ENCODE measurements around the gene RAB31. TPM values are rescaled to one million over a fixed set of nuclear protein-coding genes. Genes with fewer than 3 reads are reported as not detected.
"Not testable (repeated sequence)": the region's sequence is repeated elsewhere in the genome, so short reads cannot be mapped to it uniquely, and the experiment has no call there.

RAB31 gene
- total and polyA plus RNA-seq, 5 donors from 2014 or later, result 0.78 to 5.8 (median 1.3) TPM

DNA sequence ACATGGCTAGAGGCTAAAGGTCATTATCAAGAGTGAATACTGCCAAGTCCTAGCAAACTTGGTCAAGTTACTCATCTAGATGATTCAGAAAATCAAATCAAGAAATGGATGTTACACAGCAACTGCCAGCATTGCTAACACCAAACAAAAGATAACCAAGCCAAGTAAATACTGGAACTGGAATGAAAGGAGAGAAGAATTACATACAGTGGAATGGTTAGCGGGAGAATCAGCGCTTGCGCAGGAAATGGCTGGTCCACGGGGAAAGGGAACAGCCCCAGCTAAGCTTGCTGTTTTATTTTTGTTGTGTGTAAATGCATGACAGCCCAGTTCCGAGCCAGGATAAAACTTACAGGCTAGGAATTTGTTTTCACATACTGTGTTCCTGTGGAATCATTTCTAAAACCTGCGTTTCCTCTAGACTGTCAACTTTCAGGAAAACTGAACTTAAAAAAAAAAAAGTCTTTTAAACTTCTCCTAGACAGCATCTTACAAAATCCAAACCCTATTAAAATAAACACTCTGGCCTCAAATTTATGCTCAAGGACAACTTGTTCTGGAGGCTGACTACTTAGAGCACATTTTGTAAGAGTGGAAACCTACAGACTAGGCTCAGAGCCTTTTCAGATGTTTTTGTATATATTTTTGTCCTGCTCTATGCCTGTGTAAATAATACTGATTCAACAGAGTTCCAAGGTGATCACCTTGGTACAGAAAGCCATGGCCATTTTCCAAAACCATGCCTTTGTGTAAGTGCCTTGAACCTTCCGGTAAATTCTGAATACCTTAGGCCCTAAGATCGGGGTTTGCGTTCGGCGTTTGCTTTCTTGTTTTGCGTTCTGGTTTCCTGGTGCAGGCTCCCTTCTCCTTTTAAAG, 146.9 kb downstream of the RAB31 start:
- no peaks in the 10 kb centered on the region for H3K4me1 ChIP-seq (ENCODE audit: control insufficient read depth, insufficient read depth, low read length, poor library complexity, severe bottlenecking)

DNA sequence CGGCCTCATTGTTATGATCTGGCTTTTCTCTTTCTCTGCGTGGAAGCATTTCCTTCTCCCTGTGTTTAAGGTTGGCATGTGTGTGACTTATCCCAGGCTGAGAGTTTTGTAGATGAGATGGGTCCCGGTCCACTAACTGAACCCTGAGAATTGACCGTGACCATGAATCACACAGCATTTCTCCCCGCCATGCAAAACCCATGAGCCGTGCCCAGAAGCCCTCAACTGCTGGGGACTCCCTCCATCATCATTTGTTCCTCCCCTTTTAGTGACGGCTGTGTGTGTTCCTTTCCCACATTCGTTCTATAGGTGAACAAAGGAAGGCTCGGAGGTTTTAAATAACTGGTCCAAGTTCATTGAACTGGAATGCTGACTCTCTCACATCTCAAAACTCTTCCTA, 147.6 kb downstream of the RAB31 start:
- Histone ChIP-seq H3K4me1 (ENCODE audit: control insufficient read depth, insufficient read depth, low read length, poor library complexity, severe bottlenecking) (no peaks in the 10 kb centered on the region), H3K9me3 (ENCODE audit: control insufficient read depth in 2 of 2, low read length in 2 of 2) (no peaks in the 10 kb centered on the region), H3K4me3 (ENCODE audit: low read depth, low read length) (no peak overlapping the region), H3K27me3 (ENCODE audit: control insufficient read depth, insufficient read depth, low read length) (peaks cover 6% of the 10 kb centered on the region), H3K27ac (ENCODE audit: insufficient read depth, low read length, poor library complexity, severe bottlenecking) (no peak overlapping the region), H3K36me3 (ENCODE audit: control insufficient read depth, insufficient read depth, low read length) (no peaks in the 10 kb centered on the region)
- DNase-seq (no peak), ATAC-seq (ENCODE audit: low read depth in 2 of 2) (no peak)
- no peaks in the 10 kb centered on the region for H3K36me3 Mint-ChIP-seq
- H3K4me3 Mint-ChIP-seq, result no peak overlapping the region
- no peak overlapping the region for H3K27ac Mint-ChIP-seq
- peaks cover 0 to 5% (median 0%) of the 10 kb centered on the region in 7 donors for H3K9me3 Mint-ChIP-seq
- H3K4me1 Mint-ChIP-seq, result no peaks in the 10 kb centered on the region
- H3K27me3 Mint-ChIP-seq, result peaks cover 26% of the 10 kb centered on the region

More for the DNA sequence above, 146.9 kb downstream of the RAB31 start:
- Histone ChIP-seq H3K9me3 (ENCODE audit: control insufficient read depth in 2 of 2, low read length in 2 of 2) (no peaks in the 10 kb centered on the region), H3K36me3 (ENCODE audit: control insufficient read depth, insufficient read depth, low read length) (no peaks in the 10 kb centered on the region), H3K27me3 (ENCODE audit: control insufficient read depth, insufficient read depth, low read length) (peaks cover 6% of the 10 kb centered on the region), H3K27ac (ENCODE audit: insufficient read depth, low read length, poor library complexity, severe bottlenecking) (no peak overlapping the region), H3K4me3 (ENCODE audit: low read depth, low read length) (no peak overlapping the region)
- no peak overlapping the region for H3K27ac Mint-ChIP-seq
- no peak overlapping the region for H3K4me3 Mint-ChIP-seq
- ATAC-seq (ENCODE audit: low read depth in 2 of 2) (no peak), DNase-seq (no peak)
- H3K36me3 Mint-ChIP-seq, result no peaks in the 10 kb centered on the region
- no peaks in the 10 kb centered on the region for H3K4me1 Mint-ChIP-seq
- H3K27me3 Mint-ChIP-seq, result peaks cover 26% of the 10 kb centered on the region
- peaks cover 0 to 5% (median 0%) of the 10 kb centered on the region in 7 donors for H3K9me3 Mint-ChIP-seq

DNA sequence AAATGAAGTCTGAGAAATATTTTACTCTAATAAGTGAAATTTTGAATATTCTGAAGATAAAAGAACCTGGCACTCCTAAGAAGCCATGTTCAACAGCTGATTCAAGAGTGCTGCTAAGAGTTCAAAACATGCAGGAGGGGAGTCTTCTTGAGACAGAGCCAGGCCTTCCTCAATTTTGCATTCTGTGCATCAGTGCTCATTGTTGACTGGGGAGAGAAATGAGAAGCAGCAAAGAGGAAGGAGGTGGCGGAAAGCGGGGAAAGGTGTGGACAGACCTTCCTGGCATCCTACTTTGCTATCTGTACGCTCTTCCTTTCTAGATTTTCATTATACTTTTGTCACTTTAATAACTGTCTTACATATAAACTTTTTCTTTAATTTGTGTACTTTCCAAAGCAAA, 148.0 kb downstream of the RAB31 start:
- ATAC-seq (ENCODE audit: low read depth in 2 of 2) (no peak), DNase-seq (no peak)
- H3K9me3 Mint-ChIP-seq, result peaks cover 0 to 5% (median 0%) of the 10 kb centered on the region in 7 donors
- no peaks in the 10 kb centered on the region for H3K36me3 Mint-ChIP-seq
- no peak overlapping the region for H3K4me3 Mint-ChIP-seq
- H3K27ac Mint-ChIP-seq, result no peak overlapping the region
- no peak overlapping the region for H3K27ac ChIP-seq (ENCODE audit: insufficient read depth, low read length, poor library complexity, severe bottlenecking)
- peaks cover 6% of the 10 kb centered on the region for H3K27me3 ChIP-seq (ENCODE audit: control insufficient read depth, insufficient read depth, low read length)
- no peaks in the 10 kb centered on the region for H3K4me1 ChIP-seq (ENCODE audit: control insufficient read depth, insufficient read depth, low read length, poor library complexity, severe bottlenecking)
- no peaks in the 10 kb centered on the region for H3K9me3 ChIP-seq (ENCODE audit: control insufficient read depth in 2 of 2, low read length in 2 of 2)
- no peaks in the 10 kb centered on the region for H3K36me3 ChIP-seq (ENCODE audit: control insufficient read depth, insufficient read depth, low read length)
- no peaks in the 10 kb centered on the region for H3K4me1 Mint-ChIP-seq
- H3K4me3 ChIP-seq (ENCODE audit: low read depth, low read length), result no peak overlapping the region
- peaks cover 26% of the 10 kb centered on the region for H3K27me3 Mint-ChIP-seq

DNA sequence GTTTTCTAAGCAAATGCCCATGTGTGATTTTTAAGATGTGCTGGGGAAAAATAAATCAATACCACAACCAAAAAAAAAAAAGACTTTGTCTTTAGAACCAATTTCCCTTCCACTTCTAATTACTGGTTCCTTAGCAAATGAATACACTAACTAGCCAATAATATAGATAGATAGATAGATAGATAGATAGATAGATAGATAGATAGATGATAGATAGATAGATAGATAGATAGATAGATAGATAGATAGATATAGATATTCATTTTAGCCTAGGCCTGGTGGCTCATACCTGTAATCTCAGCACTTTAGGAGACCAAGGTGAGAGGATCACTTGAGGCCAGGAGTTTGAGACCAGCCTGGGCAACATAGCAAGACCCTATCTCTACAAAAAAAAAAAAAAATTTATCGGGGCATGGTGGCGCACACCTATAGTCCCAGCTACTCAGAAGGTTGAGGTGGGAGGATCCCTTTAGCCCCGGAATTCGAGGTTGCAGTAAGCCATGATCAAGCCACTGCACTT, 149.4 kb downstream of the RAB31 start:
- DNase-seq; H3K4me3 ChIP-seq (ENCODE audit: low read depth, low read length); H3K9me3 ChIP-seq (ENCODE audit: control insufficient read depth in 2 of 2, low read length in 2 of 2); H3K9me3 Mint-ChIP-seq; H3K27ac Mint-ChIP-seq; H3K4me1 ChIP-seq (ENCODE audit: control insufficient read depth, insufficient read depth, low read length, poor library complexity, severe bottlenecking); H3K27ac ChIP-seq (ENCODE audit: insufficient read depth, low read length, poor library complexity, severe bottlenecking); H3K27me3 ChIP-seq (ENCODE audit: control insufficient read depth, insufficient read depth, low read length); ATAC-seq (ENCODE audit: low read depth in 2 of 2); H3K4me1 Mint-ChIP-seq; H3K36me3 Mint-ChIP-seq; H3K4me3 Mint-ChIP-seq; H3K36me3 ChIP-seq (ENCODE audit: control insufficient read depth, insufficient read depth, low read length): not testable (repeated sequence)
- H3K27me3 Mint-ChIP-seq, result peaks cover 25% of the 10 kb centered on the region

DNA sequence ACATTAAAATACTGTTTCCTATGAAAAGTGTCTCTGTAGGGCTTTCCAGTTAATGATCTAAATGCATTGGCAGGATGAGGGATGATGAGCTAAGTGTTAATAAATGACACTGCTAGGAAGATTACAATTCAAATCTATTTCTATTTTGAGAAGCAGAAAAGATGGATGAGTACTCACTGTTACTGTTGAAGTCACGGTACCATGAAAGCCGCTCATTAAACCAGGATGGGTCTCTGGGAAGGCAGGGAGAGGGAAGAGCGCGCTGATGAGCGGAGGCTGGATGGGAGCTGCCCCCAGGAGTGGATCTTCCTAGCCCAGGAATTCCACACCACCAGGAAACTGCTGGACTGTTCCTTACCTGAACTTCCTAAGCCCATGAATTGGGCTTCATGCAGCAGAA, 150.5 kb downstream of the RAB31 start:
- Mint-ChIP-seq H3K27ac (no peak overlapping the region), H3K9me3 (peaks cover 0 to 6% (median 0%) of the 10 kb centered on the region in 7 donors), H3K36me3 (no peaks in the 10 kb centered on the region), H3K27me3 (peaks cover 24% of the 10 kb centered on the region), H3K4me1 (no peaks in the 10 kb centered on the region), H3K4me3 (no peak overlapping the region)
- H3K27ac ChIP-seq (ENCODE audit: insufficient read depth, low read length, poor library complexity, severe bottlenecking), result no peak overlapping the region
- ATAC-seq (ENCODE audit: low read depth in 2 of 2) (no peak), DNase-seq (no peak)
- no peaks in the 10 kb centered on the region for H3K36me3 ChIP-seq (ENCODE audit: control insufficient read depth, insufficient read depth, low read length)
- H3K9me3 ChIP-seq (ENCODE audit: control insufficient read depth in 2 of 2, low read length in 2 of 2), result no peaks in the 10 kb centered on the region
- H3K4me1 ChIP-seq (ENCODE audit: control insufficient read depth, insufficient read depth, low read length, poor library complexity, severe bottlenecking), result no peaks in the 10 kb centered on the region
- no peak overlapping the region for H3K4me3 ChIP-seq (ENCODE audit: low read depth, low read length)
- peaks cover 6% of the 10 kb centered on the region for H3K27me3 ChIP-seq (ENCODE audit: control insufficient read depth, insufficient read depth, low read length)

GRCh38 chr18:9859232-9859631, 151.1 kb downstream of the RAB31 start:
- no peak for DNase-seq
- ATAC-seq (ENCODE audit: low read depth in 2 of 2), result no peak
- Mint-ChIP-seq H3K27me3 (peaks cover 21% of the 10 kb centered on the region), H3K36me3 (no peaks in the 10 kb centered on the region), H3K9me3 (peaks cover 0 to 7% (median 0%) of the 10 kb centered on the region in 7 donors), H3K4me1 (no peaks in the 10 kb centered on the region), H3K27ac (no peak overlapping the region), H3K4me3 (no peak overlapping the region)
- peaks cover 6% of the 10 kb centered on the region for H3K27me3 ChIP-seq (ENCODE audit: control insufficient read depth, insufficient read depth, low read length)
- H3K36me3 ChIP-seq (ENCODE audit: control insufficient read depth, insufficient read depth, low read length), result no peaks in the 10 kb centered on the region
- H3K27ac ChIP-seq (ENCODE audit: insufficient read depth, low read length, poor library complexity, severe bottlenecking), result no peak overlapping the region
- H3K4me3 ChIP-seq (ENCODE audit: low read depth, low read length), result no peak overlapping the region
- H3K4me1 ChIP-seq (ENCODE audit: control insufficient read depth, insufficient read depth, low read length, poor library complexity, severe bottlenecking), result no peaks in the 10 kb centered on the region
- H3K9me3 ChIP-seq (ENCODE audit: control insufficient read depth in 2 of 2, low read length in 2 of 2), result no peaks in the 10 kb centered on the region

DNA sequence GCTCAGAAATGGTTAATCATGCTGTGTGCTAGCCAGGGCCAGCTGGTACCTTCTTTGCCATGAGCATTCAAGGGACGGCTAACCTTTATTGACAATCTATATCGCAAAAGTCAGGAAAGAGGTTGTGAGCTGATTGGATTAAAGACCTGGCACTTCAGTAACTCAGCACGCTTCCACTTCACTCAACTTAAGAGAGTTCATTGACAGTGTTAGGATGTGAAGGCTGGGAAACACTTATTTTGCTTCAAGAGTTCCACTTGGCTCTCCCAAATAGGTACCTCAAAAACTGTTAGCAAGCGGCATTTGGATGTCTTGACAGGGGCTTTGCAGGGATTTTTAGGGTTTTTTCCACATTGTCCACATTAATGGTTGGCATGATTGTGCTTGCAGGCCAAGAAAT, 152.6 kb downstream of the RAB31 start:
- Histone ChIP-seq H3K27ac (ENCODE audit: insufficient read depth, low read length, poor library complexity, severe bottlenecking) (no peak overlapping the region), H3K4me1 (ENCODE audit: control insufficient read depth, insufficient read depth, low read length, poor library complexity, severe bottlenecking) (no peaks in the 10 kb centered on the region), H3K9me3 (ENCODE audit: control insufficient read depth in 2 of 2, low read length in 2 of 2) (peaks cover 0 to 6% of the 10 kb centered on the region in 2 experiments), H3K27me3 (ENCODE audit: control insufficient read depth, insufficient read depth, low read length) (peaks cover 5% of the 10 kb centered on the region), H3K4me3 (ENCODE audit: low read depth, low read length) (no peak overlapping the region), H3K36me3 (ENCODE audit: control insufficient read depth, insufficient read depth, low read length) (no peaks in the 10 kb centered on the region)
- peaks cover 0 to 10% (median 3%) of the 10 kb centered on the region in 7 donors for H3K9me3 Mint-ChIP-seq
- H3K4me3 Mint-ChIP-seq, result no peak overlapping the region
- ATAC-seq (ENCODE audit: low read depth in 2 of 2) (no peak), DNase-seq (no peak)
- H3K27me3 Mint-ChIP-seq, result peaks cover 18% of the 10 kb centered on the region
- no peaks in the 10 kb centered on the region for H3K4me1 Mint-ChIP-seq
- H3K36me3 Mint-ChIP-seq, result no peaks in the 10 kb centered on the region
- no peak overlapping the region for H3K27ac Mint-ChIP-seq

GRCh38 chr18:9861157-9861556, 153.1 kb downstream of the RAB31 start:
- Histone ChIP-seq H3K9me3 (ENCODE audit: control insufficient read depth in 2 of 2, low read length in 2 of 2) (peaks cover 1 to 11% of the 10 kb centered on the region in 2 experiments), H3K36me3 (ENCODE audit: control insufficient read depth, insufficient read depth, low read length) (no peaks in the 10 kb centered on the region), H3K27me3 (ENCODE audit: control insufficient read depth, insufficient read depth, low read length) (peaks cover 4% of the 10 kb centered on the region), H3K4me1 (ENCODE audit: control insufficient read depth, insufficient read depth, low read length, poor library complexity, severe bottlenecking) (no peaks in the 10 kb centered on the region), H3K4me3 (ENCODE audit: low read depth, low read length) (no peak overlapping the region), H3K27ac (ENCODE audit: insufficient read depth, low read length, poor library complexity, severe bottlenecking) (no peak overlapping the region)
- DNase-seq (no peak), ATAC-seq (ENCODE audit: low read depth in 2 of 2) (no peak)
- Mint-ChIP-seq H3K27ac (peak overlapping the region in 1 of 3 donors; percentile 1), H3K36me3 (no peaks in the 10 kb centered on the region), H3K4me3 (no peak overlapping the region), H3K27me3 (peaks cover 17% of the 10 kb centered on the region), H3K9me3 (peaks cover 0 to 15% (median 4%) of the 10 kb centered on the region in 7 donors), H3K4me1 (no peaks in the 10 kb centered on the region)
